SIG-M5 (cell line): Measurements from ENCODE around the gene SLC9A7.
"Not testable (repeated sequence)": the region's sequence is repeated elsewhere in the genome, so short reads cannot be mapped to it uniquely, and the experiment has no call there.

ENCODE experiments used
- DNase-seq: peaks from one replicate; lab custom pipeline; 2025; lab: John Stamatoyannopoulos, UW

SLC9A7 gene

DNA sequence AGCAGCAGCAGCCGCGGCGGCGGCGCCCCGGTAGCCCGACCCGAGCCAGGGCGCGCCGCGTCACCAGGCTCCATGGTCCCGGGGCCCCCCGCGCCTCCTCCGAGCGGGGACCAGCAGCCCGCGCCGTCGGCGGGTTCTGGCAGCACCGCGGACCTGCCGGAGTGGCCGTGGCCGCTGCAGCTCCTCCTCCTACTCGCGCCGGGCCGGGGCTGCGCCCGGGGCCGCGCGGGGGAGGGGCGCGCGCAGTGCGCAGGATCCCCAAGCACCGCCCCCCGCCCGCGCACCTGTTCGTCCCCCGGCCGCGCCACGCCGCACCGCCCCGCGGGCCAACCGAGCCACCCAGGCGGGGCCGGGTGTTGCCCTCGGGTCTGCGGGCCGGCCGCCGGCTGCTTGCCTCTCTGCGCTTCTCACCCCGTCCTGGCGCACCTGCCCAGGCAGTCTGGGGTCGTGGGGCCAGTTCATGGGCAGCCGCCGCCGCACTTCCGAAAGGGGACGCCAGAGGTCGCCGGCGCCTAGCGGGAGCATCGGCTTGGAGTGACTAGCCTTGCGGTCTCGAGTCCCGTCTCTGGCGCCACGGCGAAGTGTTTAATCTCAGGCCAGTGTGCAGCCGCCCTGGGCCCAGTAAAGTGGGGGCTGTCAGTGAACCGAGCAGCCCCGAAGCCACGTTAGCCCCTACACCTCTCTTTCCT lies at the start of gene SLC9A7:
TSS of gene SLC9A7 (minus strand) at position 163 of the 689 bp plus-strand sequence. CDS start at position 74, 89 bp downstream.
- DNase-seq, result no peak

DNA sequence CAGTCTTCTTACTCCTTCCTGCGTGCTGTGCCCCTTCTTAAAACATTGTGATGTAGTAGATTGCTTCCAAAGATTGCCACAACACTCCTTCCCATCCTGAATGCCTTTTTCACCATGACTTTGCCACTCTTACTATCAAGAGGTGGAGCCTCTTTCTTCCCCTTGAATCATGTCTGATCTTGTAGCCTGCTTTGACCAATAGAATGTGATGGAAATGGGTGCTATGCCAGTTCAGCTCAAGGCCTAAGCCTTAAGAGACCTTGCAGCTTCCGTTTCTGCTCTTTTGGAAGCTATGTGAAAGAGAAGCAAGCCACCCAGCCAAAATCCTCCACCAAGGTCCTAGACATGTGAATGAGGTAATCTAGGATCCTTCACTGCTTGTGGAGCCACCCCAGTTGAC lies 46.4 kb upstream of the SLC9A7 start:
- DNase-seq, result no peak

DNA sequence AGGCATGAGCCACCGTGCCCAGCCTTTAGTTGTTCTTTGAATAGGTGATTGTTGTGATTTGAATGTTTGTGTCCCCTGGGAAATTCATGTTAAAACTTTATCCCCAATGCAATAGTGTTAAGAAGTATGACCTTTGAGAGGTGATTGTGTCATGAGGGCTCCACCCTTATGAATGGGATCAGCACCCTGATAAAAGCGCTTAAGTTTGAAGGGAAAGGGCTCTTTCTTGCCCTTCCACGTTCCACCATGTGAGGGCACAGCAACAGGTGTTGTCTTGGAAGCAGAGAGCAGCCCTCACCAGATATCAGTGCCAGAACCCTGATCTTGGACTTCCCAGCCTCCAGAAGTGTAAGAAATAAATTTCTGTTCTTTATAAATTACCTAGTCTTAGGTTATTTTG lies 44.2 kb upstream of the SLC9A7 start:
- no peak for DNase-seq

DNA sequence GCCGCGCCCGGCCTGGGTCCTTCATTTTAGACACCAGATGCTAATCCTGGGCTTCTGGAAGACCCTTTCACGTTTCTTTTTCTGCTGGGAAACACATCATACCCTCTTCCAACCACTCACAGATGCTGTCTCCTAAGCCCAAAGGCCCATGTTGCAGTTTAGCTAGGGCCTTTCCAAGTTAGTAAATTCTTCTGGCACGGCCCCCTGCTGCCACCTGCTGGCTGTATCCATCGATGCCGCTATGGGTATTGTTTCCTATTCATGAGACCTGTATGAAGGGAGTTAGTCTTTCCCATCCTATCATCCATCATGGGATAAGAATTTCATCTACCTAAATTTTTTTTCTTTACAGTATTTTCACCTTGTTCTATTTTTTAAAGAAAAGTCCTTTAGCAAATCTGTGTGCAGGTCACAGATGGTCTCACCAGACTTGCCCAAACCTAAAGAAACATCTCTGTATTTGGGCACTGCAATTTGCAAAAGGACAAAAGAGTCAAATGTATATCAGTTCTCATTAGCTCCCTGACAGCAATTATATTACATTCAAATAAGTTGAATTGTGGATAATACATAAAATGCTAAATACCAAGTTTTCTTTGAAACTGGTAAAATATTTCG lies 37.8 kb upstream of the SLC9A7 start:
- DNase-seq, result no peak

DNA sequence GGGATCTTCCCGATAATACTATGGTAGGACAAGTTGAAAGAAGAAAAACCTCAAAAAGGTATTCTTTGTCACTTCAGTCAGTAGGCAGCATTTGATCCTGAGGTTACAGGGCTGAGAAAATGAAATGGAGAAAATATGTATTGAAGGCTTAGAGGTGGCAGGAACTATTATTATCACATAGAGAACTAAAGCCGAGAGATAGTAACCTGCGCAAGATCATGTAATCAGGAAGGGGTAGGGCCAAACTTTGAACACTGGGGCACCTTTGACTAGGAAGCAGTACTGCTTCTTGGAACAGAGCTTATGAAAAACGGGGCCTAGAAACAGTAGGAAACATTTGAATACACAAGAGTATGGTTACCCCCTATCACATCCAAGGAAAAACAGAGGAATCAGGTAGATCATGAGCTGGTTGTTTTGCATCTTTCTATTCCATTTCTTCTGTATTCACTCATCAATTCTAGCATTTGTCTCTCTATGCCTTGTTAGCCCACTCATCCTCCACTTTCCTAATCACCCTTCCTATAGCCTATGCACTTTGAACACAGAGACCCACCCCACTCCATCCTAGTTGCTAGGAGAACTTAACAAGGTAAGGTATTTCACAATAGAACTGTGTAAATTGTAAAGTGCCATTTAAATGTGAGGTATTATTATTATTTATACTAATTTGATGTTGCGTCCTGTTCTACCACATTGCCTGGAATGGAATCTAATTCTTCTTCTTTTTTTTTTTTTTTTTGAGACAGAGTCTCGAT lies 34.6 kb upstream of the SLC9A7 start:
- no peak for DNase-seq

DNA sequence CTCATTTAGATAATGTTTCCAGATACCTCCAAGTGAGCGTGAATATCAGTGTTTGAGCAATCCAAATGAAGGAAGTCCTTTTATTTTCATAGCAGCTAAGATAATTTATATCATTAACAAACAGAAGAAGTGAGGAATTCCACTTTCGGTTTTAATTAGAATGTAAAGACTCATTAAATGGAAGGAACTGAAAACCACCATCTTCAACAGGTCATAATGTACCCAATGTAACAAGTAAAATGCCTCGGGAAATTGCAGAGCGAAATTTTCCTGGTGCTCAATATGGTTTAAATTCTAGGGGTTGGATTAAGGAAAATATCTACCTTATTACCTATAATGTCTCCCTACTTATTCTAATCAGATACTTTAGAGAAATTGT lies 33.9 kb upstream of the SLC9A7 start:
- DNase-seq, result no peak

DNA sequence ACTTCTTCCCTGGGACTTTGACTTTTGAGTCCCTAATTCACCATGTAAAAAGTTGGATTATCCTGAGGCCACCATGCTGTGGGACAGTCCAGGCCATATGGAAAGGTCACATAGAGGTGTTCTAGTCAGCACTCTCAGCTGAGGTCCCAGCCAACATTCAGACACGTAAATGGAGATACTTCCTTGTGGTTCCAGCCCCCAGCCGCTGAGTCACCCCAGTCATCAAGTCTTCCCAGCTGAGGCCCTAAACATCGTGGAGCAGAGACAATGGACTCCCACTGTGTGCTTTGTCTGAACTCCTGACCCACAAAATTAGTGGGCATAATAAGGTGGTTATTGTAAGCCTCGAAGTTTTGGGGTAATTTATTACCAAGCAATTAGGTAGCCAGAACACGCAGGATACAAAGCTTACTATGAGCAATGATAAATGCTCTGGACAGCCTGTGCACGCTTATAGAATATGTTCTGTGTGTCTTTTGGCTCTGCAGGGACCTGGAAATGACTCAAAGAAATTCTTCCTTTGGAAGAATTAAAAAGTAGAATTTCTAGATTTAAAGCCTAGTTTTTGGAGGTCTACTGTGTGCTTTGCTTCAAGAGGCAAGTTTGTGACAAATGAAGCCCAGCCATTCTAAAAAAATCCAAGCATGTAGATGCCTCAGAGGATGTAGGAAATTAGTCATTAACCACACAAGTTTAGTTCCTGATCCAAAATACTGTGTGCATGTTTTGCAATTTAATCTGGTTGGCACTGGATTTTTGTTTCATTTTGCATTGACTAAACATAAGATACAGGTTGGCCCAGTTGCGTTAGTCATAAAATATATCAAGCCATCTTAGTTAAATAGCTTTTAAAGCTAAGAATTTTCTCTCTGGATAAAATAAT lies 33.2 kb upstream of the SLC9A7 start:
- peak; percentile 60 for DNase-seq

DNA sequence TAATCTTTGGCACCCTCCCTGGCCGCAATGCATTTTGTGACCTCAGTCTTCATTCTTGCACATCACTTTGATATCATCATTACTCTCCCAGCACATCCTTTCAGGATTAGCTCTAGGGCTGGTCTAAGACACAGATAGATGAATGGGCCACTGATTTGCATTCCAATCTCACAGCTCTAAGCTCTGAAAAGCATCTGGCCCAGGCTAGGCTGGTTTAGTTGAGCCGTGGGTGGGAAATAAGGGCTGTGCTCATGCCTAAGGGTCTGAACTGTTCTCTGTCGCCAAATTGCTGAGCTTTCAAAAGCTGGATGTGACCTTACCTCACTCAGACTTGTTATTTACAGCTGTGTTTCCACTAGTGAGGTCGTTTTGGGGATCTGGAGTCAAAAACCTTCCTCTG lies 30.0 kb upstream of the SLC9A7 start:
- no peak for DNase-seq

DNA sequence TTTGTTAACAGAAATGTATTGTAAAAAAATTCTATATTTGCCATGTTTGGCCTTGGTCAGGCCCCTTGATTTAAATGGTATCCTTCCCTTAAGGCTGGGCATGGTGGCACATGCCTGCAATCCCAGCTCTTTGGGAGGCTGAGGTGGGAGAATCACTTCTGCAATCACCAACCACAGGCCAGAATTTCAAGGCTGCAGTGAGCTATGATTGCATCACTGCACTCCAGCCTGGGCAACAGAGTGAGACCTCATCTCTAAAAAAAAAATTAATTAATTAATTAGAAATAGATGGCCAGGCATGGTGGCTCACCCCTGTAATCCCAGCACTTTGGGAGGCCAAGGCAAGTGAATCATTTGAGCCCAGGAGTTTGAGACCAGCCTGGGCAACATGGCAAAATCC lies 25.5 kb upstream of the SLC9A7 start:
- not testable (repeated sequence) for DNase-seq

DNA sequence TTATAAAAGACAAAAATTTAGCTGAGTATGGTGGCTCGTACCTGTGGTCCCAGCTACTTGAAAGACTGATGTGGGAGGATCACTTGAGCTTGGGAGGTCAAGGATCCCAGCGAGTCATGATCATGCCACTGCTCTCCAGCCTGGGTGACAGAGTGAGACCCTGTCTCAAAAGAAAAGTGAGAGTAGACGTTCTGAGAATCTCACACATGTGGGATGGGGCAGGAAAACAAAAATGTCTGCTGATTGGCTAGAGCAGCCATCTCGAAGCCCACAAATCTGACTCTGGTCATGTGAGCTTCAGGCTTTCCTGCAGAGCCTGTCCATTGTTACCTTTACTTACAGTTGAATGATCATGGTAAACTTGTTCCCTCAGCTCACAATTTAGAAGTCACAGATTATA lies 23.1 kb upstream of the SLC9A7 start:
- no peak for DNase-seq

DNA sequence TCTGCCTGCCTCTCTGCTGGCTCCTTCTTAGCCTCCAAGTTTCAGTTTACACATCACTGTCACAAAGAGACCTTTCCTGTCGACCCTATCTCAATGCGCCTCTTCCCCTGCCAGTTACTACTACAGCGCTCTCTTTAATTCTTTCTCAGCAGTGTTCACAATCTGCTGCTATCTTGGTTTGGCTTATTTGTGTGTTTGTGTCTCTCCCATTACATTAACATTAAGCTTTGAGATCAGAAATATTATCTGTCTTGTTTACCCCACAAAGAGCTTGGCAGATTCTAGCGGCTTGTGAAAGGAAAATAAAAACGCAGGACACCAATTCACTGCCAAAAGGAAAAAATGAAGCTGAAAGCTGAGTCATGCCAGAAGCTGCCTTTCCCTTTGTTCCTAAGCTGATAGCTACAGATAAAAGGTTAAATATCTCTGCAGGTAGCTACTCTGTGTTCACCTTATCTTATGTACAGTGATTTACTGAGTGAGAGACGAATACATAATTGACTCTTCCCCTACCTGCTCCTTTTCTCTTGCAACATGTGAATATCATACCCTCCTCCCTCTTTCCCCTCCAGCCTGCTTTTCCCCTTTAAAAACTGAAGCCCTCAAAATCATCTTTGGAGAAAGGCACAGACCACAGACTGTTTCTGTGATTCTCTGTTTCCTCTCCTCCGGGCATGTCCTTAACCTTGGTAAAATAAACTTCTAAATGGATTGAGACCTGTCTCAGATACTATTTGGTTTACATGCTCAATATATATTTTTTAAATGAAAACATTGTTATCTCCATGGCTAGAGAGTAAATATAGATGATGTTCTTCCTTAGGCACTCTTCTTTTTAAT lies 19.3 kb upstream of the SLC9A7 start:
- DNase-seq, result no peak

DNA sequence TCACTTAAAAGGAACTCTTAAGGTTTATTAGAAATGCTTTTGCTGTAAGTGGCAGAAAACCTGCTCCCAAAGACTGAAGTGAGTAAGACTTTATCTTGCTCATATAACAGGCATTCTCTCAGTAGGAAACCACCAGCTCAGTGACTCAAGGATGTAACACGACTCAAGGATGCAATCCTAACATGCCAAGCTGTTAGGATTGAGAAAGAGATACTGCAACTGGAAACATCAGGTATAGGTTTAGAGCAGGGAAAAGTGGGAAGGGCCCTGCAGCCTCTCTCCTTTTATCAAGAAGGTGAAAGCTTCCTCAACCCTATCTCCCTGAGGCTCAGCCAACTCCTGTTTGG lies 11.9 kb upstream of the SLC9A7 start:
- no peak for DNase-seq

DNA sequence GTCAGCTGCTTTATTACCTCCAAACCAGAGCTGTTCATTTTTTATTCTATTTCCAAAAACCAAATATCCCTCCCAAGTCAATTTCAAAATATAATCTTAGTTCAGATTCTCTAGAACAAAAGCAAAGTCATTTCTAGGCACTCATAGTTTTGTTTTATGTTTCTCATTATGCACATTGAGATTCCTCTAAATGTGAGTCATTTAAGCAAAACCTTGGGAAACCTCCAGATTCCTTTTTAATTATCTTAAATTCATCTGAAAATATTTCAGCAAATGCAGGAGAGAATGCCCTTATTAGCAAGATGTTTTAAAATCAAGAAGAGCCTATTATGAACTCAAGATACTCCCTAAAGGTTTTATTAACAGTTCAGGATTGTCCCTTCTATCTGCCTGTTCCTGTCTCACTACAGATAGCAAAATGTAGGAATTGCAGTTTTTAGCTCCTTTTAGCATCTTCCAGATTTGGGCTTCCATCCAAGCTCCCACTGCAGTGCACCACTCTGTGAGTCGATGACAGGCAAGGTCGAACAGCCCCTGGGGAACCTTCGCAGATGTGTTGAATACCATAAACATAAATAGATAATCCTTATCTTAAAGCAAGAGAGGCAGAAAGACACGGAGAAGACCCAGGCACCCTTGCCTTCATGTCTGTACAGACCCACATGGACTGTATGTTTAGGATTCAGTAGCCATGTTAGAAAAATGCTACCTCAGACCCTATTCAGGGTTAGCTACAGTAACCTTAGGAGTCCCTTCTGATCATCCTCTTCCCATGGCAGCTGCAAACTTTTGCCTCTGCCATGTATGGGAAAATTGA lies 11.3 kb upstream of the SLC9A7 start:
- DNase-seq, result no peak

DNA sequence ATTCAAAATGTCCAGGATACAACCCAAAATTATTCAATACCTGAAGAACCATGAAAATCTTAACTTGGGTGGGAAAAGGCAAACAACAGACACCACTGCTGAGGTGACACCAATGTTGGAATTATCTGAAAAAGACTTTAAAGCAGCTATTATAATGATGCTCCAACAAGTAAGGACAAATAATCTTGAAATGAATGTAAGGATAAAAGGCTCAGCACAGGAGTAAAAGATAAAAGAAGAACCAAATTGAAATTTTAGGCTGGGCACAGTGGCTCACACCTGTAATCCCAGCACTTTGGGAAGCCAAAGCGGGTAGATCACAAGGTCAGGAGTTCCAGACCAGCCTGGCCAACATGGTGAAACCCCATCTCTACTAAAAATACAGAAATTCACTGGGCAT lies 4.0 kb upstream of the SLC9A7 start:
- no peak for DNase-seq

DNA sequence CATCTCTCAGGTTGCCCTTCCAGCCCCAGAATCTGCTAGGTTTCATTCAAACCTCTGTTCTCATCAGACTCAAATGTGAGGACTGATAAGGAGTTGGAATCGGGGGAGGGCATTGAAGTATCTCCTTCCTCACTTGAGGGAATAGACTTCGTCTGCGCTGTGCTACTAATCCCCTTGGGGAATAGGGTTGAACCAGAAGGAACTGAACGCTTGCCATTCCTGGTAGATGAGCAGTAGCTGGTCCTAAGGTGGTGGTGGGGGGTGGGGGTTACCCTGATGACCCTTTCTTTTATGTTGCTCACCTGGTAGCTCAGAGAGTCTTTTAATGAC lies 692 bp upstream of the SLC9A7 start:
- no peak for DNase-seq

DNA sequence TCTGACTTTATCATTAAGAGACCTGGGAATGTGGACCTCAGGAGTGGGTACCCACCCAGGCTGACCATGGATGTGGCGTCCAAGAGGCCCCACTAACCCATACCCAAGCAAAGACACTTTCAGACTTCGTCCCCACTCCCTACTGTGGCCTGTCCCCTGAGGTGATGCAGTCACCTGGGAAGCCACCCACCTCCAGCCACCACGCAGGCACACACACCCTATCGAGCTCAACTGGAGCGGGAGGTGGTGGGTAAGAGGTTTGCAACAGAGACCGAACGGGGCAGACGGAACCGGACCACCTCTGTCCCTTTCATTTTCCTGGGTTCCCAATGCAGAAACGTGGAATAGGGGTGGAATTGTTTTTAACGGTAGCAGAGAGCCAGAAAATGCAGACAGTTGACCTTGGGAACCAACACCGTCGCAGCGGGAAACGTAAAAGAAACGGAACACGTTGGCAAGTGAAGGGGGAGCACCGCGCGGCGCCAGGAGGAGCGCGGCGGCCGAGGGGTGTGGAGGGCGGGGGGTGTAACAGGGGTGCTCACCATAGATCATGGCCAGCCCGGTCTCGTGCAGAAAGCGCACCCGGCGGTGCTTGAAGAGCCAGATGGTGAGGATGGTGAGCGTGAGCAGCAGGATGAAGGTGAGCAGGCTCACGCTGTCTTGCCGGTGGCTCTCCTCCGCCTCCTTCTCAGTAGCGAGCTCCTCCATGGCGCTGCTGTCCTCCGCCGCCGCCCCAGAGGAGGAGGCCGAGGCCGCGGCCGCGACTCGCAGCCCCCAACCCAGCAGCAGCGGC lies 559 bp downstream of the SLC9A7 start:
- DNase-seq, result no peak

DNA sequence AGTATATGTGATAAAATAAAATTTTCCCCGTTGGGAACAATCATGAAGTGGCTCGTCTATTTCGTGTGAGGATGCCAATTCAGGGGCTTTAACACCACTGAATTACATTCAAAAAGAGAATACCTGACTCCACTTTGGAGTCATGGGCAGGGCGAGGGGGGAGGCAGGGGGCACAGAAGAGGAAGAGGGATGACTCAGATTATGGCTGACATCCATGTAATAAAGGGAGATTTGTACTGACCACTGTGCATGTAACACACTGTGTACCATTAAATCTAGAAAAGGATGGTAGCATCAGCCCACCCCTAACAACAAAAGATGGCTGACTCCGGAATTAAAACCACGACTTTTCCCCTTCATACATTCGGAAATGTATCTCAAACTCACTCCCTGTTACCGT lies 1.3 kb downstream of the SLC9A7 start:
- no peak for DNase-seq

DNA sequence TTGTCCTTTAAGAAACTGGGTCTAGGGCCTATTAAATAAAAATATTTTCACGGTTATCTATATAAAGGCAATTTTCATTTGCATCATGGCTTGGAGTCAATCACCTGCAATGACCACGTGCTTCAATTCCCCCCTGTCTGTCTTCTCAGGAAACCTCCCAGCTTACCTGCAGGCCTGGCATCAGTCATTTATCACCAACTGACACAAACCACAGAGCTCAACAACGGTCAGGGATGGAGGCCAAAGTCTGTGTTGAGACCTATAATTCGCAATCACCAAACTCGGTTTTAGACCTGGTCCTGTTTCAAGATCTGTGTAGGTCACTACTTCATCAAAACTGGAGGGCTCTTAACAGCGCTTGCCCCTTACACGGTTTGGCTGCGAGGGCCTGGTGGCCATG lies 1.9 kb downstream of the SLC9A7 start:
- DNase-seq, result no peak

DNA sequence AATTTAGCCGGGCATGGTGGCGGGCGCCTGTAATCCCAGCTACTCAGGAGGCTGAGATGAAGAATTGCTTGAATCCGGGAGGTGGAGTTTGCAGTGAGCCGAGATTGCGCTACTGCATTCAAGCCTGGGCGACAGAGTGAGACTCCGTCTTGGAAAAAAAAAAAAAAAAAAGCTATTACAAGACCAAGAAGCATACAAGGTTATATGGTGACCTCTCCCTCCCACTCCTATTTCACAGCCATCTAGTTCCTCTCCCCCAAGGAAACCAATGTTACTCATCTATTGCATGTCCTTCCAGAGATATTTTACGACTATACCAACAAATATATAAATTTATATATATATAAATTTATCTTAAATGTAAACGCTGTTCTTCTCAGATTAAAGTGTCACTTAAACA lies 3.2 kb downstream of the SLC9A7 start:
- DNase-seq, result no peak

DNA sequence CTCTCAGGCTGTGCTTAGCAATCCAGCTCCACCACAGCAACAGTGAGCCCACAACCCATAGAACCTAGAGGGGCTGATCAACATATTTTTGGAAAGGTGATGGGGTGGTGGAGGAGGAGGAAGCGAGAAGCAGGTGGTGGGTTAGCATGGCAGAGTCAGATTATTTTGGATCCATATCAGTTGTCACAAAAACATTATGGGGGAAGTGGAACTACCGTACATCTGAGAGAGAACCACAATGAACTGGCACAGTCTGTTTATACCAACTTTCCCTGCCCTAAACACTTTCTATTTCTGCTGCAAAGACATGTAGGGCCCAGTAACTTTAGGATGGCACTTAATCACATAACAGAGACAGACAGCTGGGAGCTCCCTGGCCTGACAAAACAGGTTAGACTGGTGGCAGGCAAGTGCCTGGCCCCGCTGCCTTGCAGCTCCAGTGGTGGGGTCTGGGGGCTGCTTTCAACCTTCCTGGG lies 4.3 kb downstream of the SLC9A7 start:
- DNase-seq, result no peak
